Measurements from ENCODE around the gene ZFAND3.

DNA sequence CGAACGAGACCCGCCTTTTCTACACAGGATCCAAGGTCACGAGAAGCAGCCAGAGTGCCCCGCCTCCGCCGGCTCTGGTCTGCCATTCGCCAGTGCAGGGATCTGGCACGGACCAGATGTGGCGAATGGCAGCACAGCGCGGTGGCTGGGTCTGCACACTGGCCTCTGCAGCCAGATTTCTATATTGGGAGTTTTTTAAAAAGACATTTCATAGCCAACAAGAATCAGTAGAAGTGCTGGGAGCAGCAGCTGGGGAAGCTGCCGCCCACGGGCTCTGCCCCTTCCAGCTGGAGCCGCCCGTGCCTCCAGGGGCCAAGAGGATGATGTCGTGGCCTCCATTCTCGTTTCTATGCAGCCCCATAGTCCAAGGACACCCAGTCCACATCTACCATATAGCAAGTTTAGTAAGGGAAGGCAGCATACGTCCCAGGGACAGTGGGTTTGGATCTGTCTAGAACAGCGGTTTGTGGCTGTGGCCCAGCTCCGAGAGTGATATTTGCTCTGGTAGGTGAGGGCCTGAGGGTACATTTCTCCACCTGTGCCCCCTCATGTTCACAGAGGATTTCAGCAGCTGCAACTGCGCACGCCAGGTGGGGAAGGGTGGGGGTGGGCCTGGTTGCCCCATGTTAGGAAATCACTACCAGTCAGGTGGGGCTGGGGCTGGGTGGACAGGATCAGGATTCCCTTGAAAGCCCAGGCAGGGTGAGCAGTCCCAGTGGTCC, 333.7 kb downstream of the ZFAND3 start:
- TF ChIP-seq POLR2A (IDR thresholded peaks at IDR 0.05; ENCODE audit: low read depth, low read length) = no peak
- TF ChIP-seq POLR2AphosphoS5 (IDR thresholded peaks at IDR 0.05; ENCODE audit: low read depth, low read length) = no peak
